Tibial nerve (tissue), 4 donors: ENCODE measurements around the gene THEMIS2.

Source experiments
- CTCF ChIP-seq, 5 experiments: fragments of 200-600 bp in 3 of 5; fragments of 450-650 bp in 2 of 5; sonication (generic) in 3 of 5; IDR thresholded peaks; one replicate each; pipeline ENCODE4 v1.5.1; 2016 to 2019; ENCODE audit warnings: antibody characterized with exemption in 5 of 5, mild to moderate bottlenecking in 3 of 5, moderate library complexity in 2 of 5
- EP300 ChIP-seq, 2 donors: sonication (generic); formaldehyde crosslinking; IDR thresholded peaks; one replicate each; pipeline ENCODE4 v1.6.1; 2017; ENCODE audit warnings: antibody characterized with exemption in 2 of 2, mild to moderate bottlenecking in 1 of 2

GRCh38 chr1:27883536-27883935 lies 11.2 kb downstream of the THEMIS2 start:
- no peak for TF ChIP-seq CTCF (IDR thresholded peaks at IDR 0.05)
- TF ChIP-seq EP300 (IDR thresholded peaks at IDR 0.05) = no peak
